Measurements from ENCODE around the gene CHTF8.
"Not testable (repeated sequence)": the region's sequence is repeated elsewhere in the genome, so short reads cannot be mapped to it uniquely, and the experiment has no call there.

The CHTF8 gene

DNA sequence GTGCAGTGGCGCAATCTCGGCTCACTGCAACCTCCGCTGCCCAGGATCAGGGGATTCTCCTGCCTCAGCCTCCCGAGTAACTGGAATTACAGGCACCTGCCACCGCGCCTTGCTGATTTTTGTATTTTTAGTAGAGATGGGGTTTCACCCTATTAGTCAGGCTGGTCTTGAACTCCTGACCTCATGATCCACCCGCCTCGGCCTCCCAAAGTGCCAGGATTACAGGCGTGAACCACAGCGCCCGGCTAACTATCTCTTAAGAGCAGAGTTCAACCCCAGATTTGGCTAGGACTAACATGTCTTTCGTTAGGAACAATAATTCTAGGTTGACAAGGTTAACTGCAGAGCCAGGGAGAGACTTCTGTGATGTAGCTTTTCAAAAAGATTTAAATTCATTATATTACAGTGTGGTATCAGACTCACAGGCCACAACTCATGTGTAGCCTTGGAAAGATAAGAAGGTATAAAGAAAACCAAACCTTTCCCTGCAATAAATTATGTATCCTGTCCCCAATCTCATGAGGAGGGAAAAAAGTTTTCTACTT, 4.3 kb downstream of the CHTF8 start:
- Mint-ChIP-seq H3K27ac (peak overlapping the region in 1 of 2 donors; percentile 65), H3K27me3 (no peaks in the 10 kb centered on the region), H3K4me1 (ENCODE audit: low read depth in 2 of 2) (peaks cover 35 to 39% of the 10 kb centered on the region in 2 donors), H3K9me3 (no peaks in the 10 kb centered on the region), H3K36me3 (ENCODE audit: insufficient read depth) (peaks cover 38% of the 10 kb centered on the region), H3K4me3 (no peak overlapping the region)
- ATAC-seq (replicated peaks) (no peak), DNase-seq (no peak)

- not testable (repeated sequence) for DNase-seq; H3K9me3 Mint-ChIP-seq; H3K27me3 Mint-ChIP-seq; ATAC-seq (replicated peaks); H3K4me3 Mint-ChIP-seq
- Mint-ChIP-seq H3K27ac (peak overlapping the region; percentile 20 to 49), H3K4me1 (ENCODE audit: low read depth in 2 of 2) (peaks cover 31 to 34% of the 10 kb centered on the region in 2 donors), H3K36me3 (ENCODE audit: insufficient read depth) (peaks cover 31% of the 10 kb centered on the region)
These were observed 5.6 kb downstream of the CHTF8 start for GRCh38 chr16:69126801-69127200.

GRCh38 chr16:69126221-69126620, 6.2 kb downstream of the CHTF8 start:
- peaks cover 28% of the 10 kb centered on the region for H3K36me3 Mint-ChIP-seq (ENCODE audit: insufficient read depth)
- H3K27ac Mint-ChIP-seq, result peak overlapping the region; percentile 20 to 49
- no peak for ATAC-seq (replicated peaks)
- peaks cover 25 to 28% of the 10 kb centered on the region in 2 donors for H3K4me1 Mint-ChIP-seq (ENCODE audit: low read depth in 2 of 2)
- no peak overlapping the region for H3K4me3 Mint-ChIP-seq
- H3K9me3 Mint-ChIP-seq, result no peaks in the 10 kb centered on the region
- no peak for DNase-seq
- H3K27me3 Mint-ChIP-seq, result no peaks in the 10 kb centered on the region

DNA sequence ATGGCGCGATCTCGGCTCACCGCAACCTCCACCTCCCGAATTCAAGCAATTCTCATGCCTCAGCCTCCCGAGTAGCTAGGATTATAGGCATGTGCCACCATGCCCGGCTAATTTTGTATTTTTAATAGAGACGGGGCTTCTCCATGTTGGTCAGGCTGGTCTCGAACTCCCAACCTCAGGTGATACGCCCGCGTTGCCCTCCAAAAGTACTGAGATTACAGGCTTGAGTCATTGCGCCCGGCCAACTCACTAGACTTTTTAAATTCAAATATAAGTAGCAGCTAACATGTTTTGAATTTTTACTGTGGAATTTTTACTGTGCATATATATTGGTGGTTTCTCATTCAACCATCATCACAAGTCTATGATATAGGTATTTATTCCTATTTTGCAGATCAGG, 7.4 kb downstream of the CHTF8 start:
- not testable (repeated sequence) for H3K27me3 Mint-ChIP-seq; H3K9me3 Mint-ChIP-seq; DNase-seq; ATAC-seq (replicated peaks); H3K27ac Mint-ChIP-seq; H3K4me3 Mint-ChIP-seq
- Mint-ChIP-seq H3K36me3 (ENCODE audit: insufficient read depth) (peaks cover 31% of the 10 kb centered on the region), H3K4me1 (ENCODE audit: low read depth in 2 of 2) (peaks cover 18 to 19% of the 10 kb centered on the region in 2 donors)

GRCh38 chr16:69124406-69124805, 8.0 kb downstream of the CHTF8 start:
- H3K27me3 Mint-ChIP-seq; H3K4me3 Mint-ChIP-seq; ATAC-seq (replicated peaks); DNase-seq; H3K9me3 Mint-ChIP-seq; H3K27ac Mint-ChIP-seq: not testable (repeated sequence)
- H3K4me1 Mint-ChIP-seq (ENCODE audit: low read depth in 2 of 2), result peaks cover 15 to 16% of the 10 kb centered on the region in 2 donors
- H3K36me3 Mint-ChIP-seq (ENCODE audit: insufficient read depth), result peaks cover 36% of the 10 kb centered on the region

GRCh38 chr16:69123910-69124309, 8.5 kb downstream of the CHTF8 start:
- Mint-ChIP-seq H3K9me3 (no peaks in the 10 kb centered on the region), H3K27me3 (no peaks in the 10 kb centered on the region), H3K4me1 (ENCODE audit: low read depth in 2 of 2) (peaks cover 15 to 17% of the 10 kb centered on the region in 2 donors), H3K36me3 (ENCODE audit: insufficient read depth) (peaks cover 37% of the 10 kb centered on the region), H3K27ac (no peak overlapping the region), H3K4me3 (no peak overlapping the region)
- peak; percentile 81 for ATAC-seq (replicated peaks)
- peak; percentile 62 to 68 (median 67) for DNase-seq

DNA sequence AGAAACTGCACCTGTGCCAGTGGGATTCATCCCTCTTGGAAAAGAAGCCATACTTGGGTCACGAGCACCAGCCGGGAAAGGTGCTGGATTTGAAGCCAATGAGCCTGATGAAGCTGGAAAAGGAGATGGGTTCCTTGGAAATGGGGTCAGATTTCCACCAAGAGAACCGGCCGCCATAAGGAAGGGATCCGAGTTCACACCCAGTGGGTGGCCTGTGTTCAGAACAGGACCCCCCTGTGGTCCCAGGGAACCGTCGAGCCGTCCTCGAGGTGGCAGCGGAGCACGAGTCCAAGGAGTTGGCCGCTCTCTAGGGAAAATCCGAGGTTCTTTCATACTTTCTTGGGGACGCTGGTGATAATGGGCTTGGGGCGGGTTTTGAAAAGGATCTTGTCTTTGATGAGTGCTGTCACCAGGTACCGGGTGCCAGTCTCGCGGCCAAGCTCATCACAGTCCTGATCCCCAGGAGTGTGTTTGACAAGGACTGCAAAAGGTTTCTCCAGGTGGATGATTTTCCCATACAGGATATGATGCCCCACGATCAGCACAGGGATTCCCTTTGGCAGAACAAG, 12.2 kb downstream of the CHTF8 start:
- Mint-ChIP-seq H3K27ac (no peak overlapping the region), H3K27me3 (no peaks in the 10 kb centered on the region), H3K4me1 (ENCODE audit: low read depth in 2 of 2) (peaks cover 4 to 5% of the 10 kb centered on the region in 2 donors), H3K36me3 (ENCODE audit: insufficient read depth) (peaks cover 33% of the 10 kb centered on the region), H3K4me3 (no peak overlapping the region), H3K9me3 (no peaks in the 10 kb centered on the region)
- ATAC-seq (replicated peaks), result no peak
- DNase-seq, result no peak

- Mint-ChIP-seq H3K9me3 (no peaks in the 10 kb centered on the region), H3K36me3 (ENCODE audit: insufficient read depth) (peaks cover 33% of the 10 kb centered on the region), H3K4me1 (ENCODE audit: low read depth in 2 of 2) (peaks cover 4 to 5% of the 10 kb centered on the region in 2 donors), H3K27ac (no peak overlapping the region), H3K27me3 (no peaks in the 10 kb centered on the region), H3K4me3 (no peak overlapping the region)
- ATAC-seq (replicated peaks), result no peak
- no peak for DNase-seq
These were observed 12.9 kb downstream of the CHTF8 start for GRCh38 chr16:69119536-69119935.

DNA sequence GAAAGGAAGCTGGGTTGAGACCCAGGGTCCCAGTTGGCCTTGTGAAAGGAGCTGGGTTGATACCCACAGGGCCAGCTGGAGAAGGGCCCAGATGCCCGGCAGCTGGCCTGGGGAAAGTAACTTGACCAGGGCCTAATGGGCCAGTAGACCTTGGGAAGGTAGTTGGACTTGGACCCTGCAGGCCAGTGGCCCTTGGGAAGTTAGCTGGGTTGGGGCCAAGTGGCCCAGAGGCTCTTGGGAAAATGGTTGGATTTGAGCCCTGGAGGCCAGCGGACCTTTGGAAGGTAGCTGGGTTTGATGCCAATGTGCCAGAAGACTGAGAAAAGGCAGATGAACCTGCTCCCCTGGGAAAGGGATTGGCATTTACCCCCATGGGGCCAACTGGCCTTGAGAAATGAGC, 13.4 kb downstream of the CHTF8 start:
- Mint-ChIP-seq H3K36me3 (ENCODE audit: insufficient read depth) (peaks cover 33% of the 10 kb centered on the region), H3K27me3 (no peaks in the 10 kb centered on the region), H3K4me3 (no peak overlapping the region), H3K9me3 (no peaks in the 10 kb centered on the region), H3K27ac (peak overlapping the region in 1 of 2 donors; percentile 35), H3K4me1 (ENCODE audit: low read depth in 2 of 2) (peaks cover 3 to 4% of the 10 kb centered on the region in 2 donors)
- DNase-seq (no peak), ATAC-seq (replicated peaks) (no peak)

DNA sequence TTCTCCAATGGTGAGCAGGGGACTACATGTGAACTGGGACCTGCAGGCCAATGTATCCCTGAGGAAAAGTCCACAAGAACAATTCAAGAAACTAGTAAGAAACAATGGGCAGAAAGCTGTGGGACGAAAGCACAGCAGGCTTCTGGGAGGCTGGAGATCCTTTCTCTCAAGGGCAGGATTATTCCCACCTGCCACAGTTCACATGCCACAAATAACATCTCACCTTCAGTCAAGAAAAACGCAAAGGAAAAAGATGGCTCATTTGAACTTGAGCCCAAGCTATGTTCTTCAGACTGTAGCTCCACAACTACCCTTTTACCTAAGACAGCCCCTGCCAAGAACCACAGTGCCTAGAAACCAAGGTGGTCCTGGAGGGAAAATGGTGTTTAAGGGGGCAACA, 13.9 kb downstream of the CHTF8 start:
- peaks cover 3 to 4% of the 10 kb centered on the region in 2 donors for H3K4me1 Mint-ChIP-seq (ENCODE audit: low read depth in 2 of 2)
- DNase-seq (no peak), ATAC-seq (replicated peaks) (no peak)
- H3K9me3 Mint-ChIP-seq, result no peaks in the 10 kb centered on the region
- H3K36me3 Mint-ChIP-seq (ENCODE audit: insufficient read depth), result peaks cover 36% of the 10 kb centered on the region
- H3K4me3 Mint-ChIP-seq, result no peak overlapping the region
- H3K27ac Mint-ChIP-seq, result peak overlapping the region in 1 of 2 donors; percentile 35
- H3K27me3 Mint-ChIP-seq, result no peaks in the 10 kb centered on the region

- DNase-seq (no peak), ATAC-seq (replicated peaks) (no peak)
- no peak overlapping the region for H3K27ac Mint-ChIP-seq
- H3K9me3 Mint-ChIP-seq, result no peaks in the 10 kb centered on the region
- H3K27me3 Mint-ChIP-seq, result no peaks in the 10 kb centered on the region
- peaks cover 33% of the 10 kb centered on the region for H3K36me3 Mint-ChIP-seq (ENCODE audit: insufficient read depth)
- peaks cover 3 to 4% of the 10 kb centered on the region in 2 donors for H3K4me1 Mint-ChIP-seq (ENCODE audit: low read depth in 2 of 2)
- H3K4me3 Mint-ChIP-seq, result no peak overlapping the region
These were observed 15.5 kb downstream of the CHTF8 start for GRCh38 chr16:69116906-69117305.

DNA sequence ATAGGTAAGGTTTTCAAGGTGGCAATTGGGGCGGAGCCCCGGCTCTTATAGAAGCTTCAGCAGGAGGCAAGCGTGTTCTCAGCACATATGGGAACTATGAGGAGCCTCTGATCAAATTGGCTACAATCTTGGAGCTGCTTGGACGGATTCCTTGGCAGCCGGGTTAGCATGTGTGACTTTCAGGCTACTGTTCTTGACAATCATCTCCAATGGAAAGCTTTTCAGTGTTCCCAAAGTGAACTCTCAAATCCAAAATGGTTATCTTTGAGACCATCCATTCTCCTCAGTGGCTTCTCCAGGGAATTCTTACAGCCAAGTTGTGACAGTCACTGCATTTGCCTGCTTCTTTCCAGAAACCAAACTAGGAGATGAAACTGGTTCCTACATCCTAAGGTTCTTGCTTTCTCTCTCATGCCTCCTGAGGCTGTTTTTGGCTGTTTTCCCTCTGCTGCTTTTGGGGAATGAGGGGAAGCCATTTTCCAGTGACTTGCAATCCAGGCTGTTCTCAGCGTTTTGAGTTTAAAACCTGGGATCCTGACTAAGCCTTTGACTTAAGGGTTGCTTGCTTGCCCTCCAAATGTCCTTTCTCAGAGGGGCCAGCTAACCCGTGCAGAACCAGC, 16.0 kb downstream of the CHTF8 start:
- H3K4me3 Mint-ChIP-seq, result no peak overlapping the region
- no peak for DNase-seq
- H3K27me3 Mint-ChIP-seq, result no peaks in the 10 kb centered on the region
- H3K9me3 Mint-ChIP-seq, result no peaks in the 10 kb centered on the region
- peaks cover 30% of the 10 kb centered on the region for H3K36me3 Mint-ChIP-seq (ENCODE audit: insufficient read depth)
- ATAC-seq (replicated peaks), result no peak
- no peak overlapping the region for H3K27ac Mint-ChIP-seq
- peaks cover 3 to 4% of the 10 kb centered on the region in 2 donors for H3K4me1 Mint-ChIP-seq (ENCODE audit: low read depth in 2 of 2)

DNA sequence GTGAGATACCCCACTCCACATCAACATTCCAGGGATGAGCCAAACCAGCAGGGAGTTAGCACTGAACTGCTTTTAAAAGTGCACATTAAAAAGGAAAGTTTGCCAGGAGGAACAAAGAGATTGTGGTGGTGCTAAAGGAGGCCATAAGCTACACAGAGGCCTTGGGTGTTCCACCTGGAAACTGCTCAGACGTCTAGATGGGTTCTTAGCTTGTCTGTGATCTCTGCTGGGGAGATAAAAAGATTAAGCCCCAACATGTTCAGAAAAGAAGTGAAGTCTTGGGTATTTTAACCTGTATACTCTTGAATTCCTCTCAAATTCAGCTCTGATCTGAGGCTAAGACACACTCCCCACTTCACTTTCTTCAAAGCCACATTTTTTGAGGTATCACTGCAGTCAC, 16.6 kb downstream of the CHTF8 start:
- Mint-ChIP-seq H3K4me3 (no peak overlapping the region), H3K4me1 (ENCODE audit: low read depth in 2 of 2) (peaks cover 3 to 4% of the 10 kb centered on the region in 2 donors), H3K27me3 (no peaks in the 10 kb centered on the region), H3K27ac (no peak overlapping the region), H3K9me3 (no peaks in the 10 kb centered on the region), H3K36me3 (ENCODE audit: insufficient read depth) (peaks cover 25% of the 10 kb centered on the region)
- ATAC-seq (replicated peaks) (no peak), DNase-seq (no peak)

DNA sequence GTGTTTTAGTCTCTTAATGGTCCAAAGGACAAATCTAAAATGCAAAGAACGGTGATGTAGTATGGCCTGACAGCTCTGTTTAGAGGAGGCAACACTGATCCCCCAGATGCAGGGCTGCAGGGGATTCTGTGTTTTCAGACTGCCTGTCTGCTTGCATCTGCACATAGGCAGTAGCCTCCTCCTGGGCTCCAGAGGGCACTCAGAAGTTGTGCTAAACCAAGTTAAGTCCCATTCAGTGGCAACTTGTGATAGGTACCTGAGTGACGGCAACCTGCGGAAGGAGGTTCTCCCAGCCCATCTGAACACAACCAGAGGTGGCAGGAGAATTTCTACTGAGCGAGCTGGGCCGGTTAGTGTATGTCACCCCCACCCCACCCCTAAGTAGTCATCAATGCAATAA, 17.0 kb downstream of the CHTF8 start:
- Mint-ChIP-seq H3K4me3 (no peak overlapping the region), H3K36me3 (ENCODE audit: insufficient read depth) (peaks cover 24% of the 10 kb centered on the region), H3K9me3 (no peaks in the 10 kb centered on the region), H3K27ac (no peak overlapping the region), H3K27me3 (no peaks in the 10 kb centered on the region), H3K4me1 (ENCODE audit: low read depth in 2 of 2) (peaks cover 3 to 4% of the 10 kb centered on the region in 2 donors)
- DNase-seq (no peak), ATAC-seq (replicated peaks) (no peak)

Measured in effector memory CD8-positive, alpha-beta T cell (primary cell).